Measurements from ENCODE around the gene ZNF469. TPM values are rescaled to one million over a fixed set of nuclear protein-coding genes. Genes with fewer than 3 reads are reported as not detected.

ZNF469 gene
- total and polyA plus RNA-seq, 4 donors: 0.04 to 0.50 (median 0.36) TPM

GRCh38 chr16:88385112-88385594, 2.4 kb downstream of the ZNF469 start:
- Histone ChIP-seq H3K27me3 (ENCODE audit: control insufficient read depth in 4 of 4, insufficient read depth in 4 of 4, low read length in 3 of 4) (peaks cover 0 to 4% (median 3%) of the 10 kb centered on the region in 4 donors), H3K27ac (ENCODE audit: low read depth in 1 of 2, low read length in 2 of 2) (no peak overlapping the region), H3K9ac (ENCODE audit: low read depth in 1 of 2, low read length in 2 of 2) (no peak overlapping the region), H3K4me3 (ENCODE audit: low read depth in 1 of 3, low read length in 3 of 3) (no peak overlapping the region), H3K36me3 (ENCODE audit: control insufficient read depth in 4 of 4, insufficient read depth in 3 of 4, low read depth in 1 of 4, low read length in 3 of 4) (no peaks in the 10 kb centered on the region), H3K4me1 (ENCODE audit: control insufficient read depth in 4 of 4, insufficient read depth in 4 of 4, low read length in 3 of 4) (peaks cover 0 to 15% (median 2%) of the 10 kb centered on the region in 4 donors), H3K9me3 (ENCODE audit: control insufficient read depth in 4 of 4, low read length in 3 of 4) (no peaks in the 10 kb centered on the region)
- 85% methylated on average over 5 of the region's 5 CpGs for WGBS
- TF ChIP-seq JUND (IDR thresholded peaks at IDR 0.05) (no peak), EGR1 (IDR thresholded peaks at IDR 0.05; ENCODE audit: low read depth in 2 of 2) (no peak), HNF4G (IDR thresholded peaks at IDR 0.05) (no peak), GABPA (IDR thresholded peaks at IDR 0.05 in 1 of 2, conservative IDR thresholded peaks at IDR 0.05 in 1 of 2) (no peak), RXRA (IDR thresholded peaks at IDR 0.05) (no peak), FOXA2 (IDR thresholded peaks at IDR 0.05) (no peak), HNF4A (conservative IDR thresholded peaks at IDR 0.05) (no peak), SP1 (IDR thresholded peaks at IDR 0.05) (no peak), FOXA1 (IDR thresholded peaks at IDR 0.05) (no peak), RAD21 (IDR thresholded peaks at IDR 0.05) (no peak), NR2F2 (IDR thresholded peaks at IDR 0.05) (no peak), YY1 (IDR thresholded peaks at IDR 0.05) (no peak), REST (IDR thresholded peaks at IDR 0.05) (no peak), TAF1 (conservative IDR thresholded peaks at IDR 0.05) (no peak)
- TF ChIP-seq, protein P1, sequence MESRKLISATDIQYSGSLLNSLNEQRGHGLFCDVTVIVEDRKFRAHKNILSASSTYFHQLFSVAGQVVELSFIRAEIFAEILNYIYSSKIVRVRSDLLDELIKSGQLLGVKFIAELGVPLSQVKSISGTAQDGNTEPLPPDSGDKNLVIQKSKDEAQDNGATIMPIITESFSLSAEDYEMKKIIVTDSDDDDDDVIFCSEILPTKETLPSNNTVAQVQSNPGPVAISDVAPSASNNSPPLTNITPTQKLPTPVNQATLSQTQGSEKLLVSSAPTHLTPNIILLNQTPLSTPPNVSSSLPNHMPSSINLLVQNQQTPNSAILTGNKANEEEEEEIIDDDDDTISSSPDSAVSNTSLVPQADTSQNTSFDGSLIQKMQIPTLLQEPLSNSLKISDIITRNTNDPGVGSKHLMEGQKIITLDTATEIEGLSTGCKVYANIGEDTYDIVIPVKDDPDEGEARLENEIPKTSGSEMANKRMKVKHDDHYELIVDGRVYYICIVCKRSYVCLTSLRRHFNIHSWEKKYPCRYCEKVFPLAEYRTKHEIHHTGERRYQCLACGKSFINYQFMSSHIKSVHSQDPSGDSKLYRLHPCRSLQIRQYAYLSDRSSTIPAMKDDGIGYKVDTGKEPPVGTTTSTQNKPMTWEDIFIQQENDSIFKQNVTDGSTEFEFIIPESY (IDR thresholded peaks at IDR 0.05): no peak
- TF ChIP-seq, protein P2, sequence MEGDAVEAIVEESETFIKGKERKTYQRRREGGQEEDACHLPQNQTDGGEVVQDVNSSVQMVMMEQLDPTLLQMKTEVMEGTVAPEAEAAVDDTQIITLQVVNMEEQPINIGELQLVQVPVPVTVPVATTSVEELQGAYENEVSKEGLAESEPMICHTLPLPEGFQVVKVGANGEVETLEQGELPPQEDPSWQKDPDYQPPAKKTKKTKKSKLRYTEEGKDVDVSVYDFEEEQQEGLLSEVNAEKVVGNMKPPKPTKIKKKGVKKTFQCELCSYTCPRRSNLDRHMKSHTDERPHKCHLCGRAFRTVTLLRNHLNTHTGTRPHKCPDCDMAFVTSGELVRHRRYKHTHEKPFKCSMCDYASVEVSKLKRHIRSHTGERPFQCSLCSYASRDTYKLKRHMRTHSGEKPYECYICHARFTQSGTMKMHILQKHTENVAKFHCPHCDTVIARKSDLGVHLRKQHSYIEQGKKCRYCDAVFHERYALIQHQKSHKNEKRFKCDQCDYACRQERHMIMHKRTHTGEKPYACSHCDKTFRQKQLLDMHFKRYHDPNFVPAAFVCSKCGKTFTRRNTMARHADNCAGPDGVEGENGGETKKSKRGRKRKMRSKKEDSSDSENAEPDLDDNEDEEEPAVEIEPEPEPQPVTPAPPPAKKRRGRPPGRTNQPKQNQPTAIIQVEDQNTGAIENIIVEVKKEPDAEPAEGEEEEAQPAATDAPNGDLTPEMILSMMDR (IDR thresholded peaks at IDR 0.05; ENCODE audit: low read depth, low read length, missing input control): no peak
- TF ChIP-seq, protein P3, sequence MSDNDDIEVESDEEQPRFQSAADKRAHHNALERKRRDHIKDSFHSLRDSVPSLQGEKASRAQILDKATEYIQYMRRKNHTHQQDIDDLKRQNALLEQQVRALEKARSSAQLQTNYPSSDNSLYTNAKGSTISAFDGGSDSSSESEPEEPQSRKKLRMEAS (IDR thresholded peaks at IDR 0.05): no peak
- TF ChIP-seq, protein P4, sequence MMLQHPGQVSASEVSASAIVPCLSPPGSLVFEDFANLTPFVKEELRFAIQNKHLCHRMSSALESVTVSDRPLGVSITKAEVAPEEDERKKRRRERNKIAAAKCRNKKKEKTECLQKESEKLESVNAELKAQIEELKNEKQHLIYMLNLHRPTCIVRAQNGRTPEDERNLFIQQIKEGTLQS (IDR thresholded peaks at IDR 0.05): no peak
- no peak for DNase-seq (ENCODE audit: low spot score)
